Midbrain (tissue), 1 donor: ENCODE data around the gene ACOT11.

Source experiments
- DNase-seq: peaks from one replicate; lab custom pipeline; 2025; lab: John Stamatoyannopoulos, UW

Gene ACOT11

GRCh38 chr1:54585181-54586066 is 37.4 kb downstream of the ACOT11 start:
- DNase-seq = no peak

- no peak for DNase-seq
Observed at GRCh38 chr1:54588377-54588776, 40.3 kb downstream of the ACOT11 start.

GRCh38 chr1:54591127-54591756 is 43.2 kb downstream of the ACOT11 start:
- DNase-seq = no peak

- DNase-seq = no peak
Observed at GRCh38 chr1:54593571-54594160, 45.6 kb downstream of the ACOT11 start.

GRCh38 chr1:54594463-54594862 is 46.4 kb downstream of the ACOT11 start:
- no peak for DNase-seq

- no peak for DNase-seq
Observed at GRCh38 chr1:54595956-54596498, 48.0 kb downstream of the ACOT11 start.

GRCh38 chr1:54596756-54597155 is 48.7 kb downstream of the ACOT11 start:
- DNase-seq = no peak

GRCh38 chr1:54597455-54598030 is 49.5 kb downstream of the ACOT11 start:
- DNase-seq = no peak

- DNase-seq = no peak
Observed at GRCh38 chr1:54599211-54599823, 51.3 kb downstream of the ACOT11 start.

- no peak for DNase-seq
Observed at GRCh38 chr1:54600947-54601721, 53.1 kb downstream of the ACOT11 start.

- no peak for DNase-seq
Observed at GRCh38 chr1:54601730-54602129, 53.7 kb downstream of the ACOT11 start.

GRCh38 chr1:54602554-54602953 is 54.5 kb downstream of the ACOT11 start:
- DNase-seq = no peak

GRCh38 chr1:54603241-54603640 is 55.2 kb downstream of the ACOT11 start:
- DNase-seq = no peak

GRCh38 chr1:54604051-54604450 is 56.0 kb downstream of the ACOT11 start:
- no peak for DNase-seq

- DNase-seq = no peak
Observed at GRCh38 chr1:54604572-54605370, 56.7 kb downstream of the ACOT11 start.

GRCh38 chr1:54606096-54606989 is 58.3 kb downstream of the ACOT11 start:
- DNase-seq = no peak

- DNase-seq = no peak
Observed at GRCh38 chr1:54606990-54607325, 58.9 kb downstream of the ACOT11 start.

- no peak for DNase-seq
Observed at GRCh38 chr1:54607821-54608565, 60.0 kb downstream of the ACOT11 start.
